HG02885 (cell line): Measurements from ENCODE around the gene FSTL5.
"Not testable (repeated sequence)": the region's sequence is repeated elsewhere in the genome, so short reads cannot be mapped to it uniquely, and the experiment has no call there.

ENCODE experiments used
- ATAC-seq: cut with Tn5 transposase; IDR thresholded peaks from one replicate; pipeline ENCODE4 v1.9.1; 2021; ENCODE audit warnings: mild to moderate bottlenecking; ENCODE audit not compliant: unreplicated experiment, poor library complexity

The FSTL5 gene

DNA sequence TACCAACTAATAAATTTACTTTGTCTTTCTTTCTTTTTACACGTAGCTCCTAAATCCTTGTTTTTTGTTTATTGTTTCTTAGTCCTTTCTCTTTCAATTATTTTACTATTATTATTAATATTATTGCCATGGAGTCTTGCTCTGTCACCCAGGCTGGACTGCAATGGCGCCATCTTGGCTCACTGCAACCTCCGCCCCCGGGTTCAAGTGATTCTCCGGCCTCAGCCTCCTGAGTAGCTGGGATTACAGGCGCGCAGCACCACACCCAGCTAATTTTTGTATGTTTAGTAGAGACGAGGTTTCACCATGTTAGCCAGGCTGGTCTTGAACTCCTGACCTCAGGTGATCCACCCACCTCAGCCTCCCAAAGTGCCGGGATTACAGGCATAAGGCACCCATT is 405.4 kb downstream of the FSTL5 start:
- not testable (repeated sequence) for ATAC-seq

DNA sequence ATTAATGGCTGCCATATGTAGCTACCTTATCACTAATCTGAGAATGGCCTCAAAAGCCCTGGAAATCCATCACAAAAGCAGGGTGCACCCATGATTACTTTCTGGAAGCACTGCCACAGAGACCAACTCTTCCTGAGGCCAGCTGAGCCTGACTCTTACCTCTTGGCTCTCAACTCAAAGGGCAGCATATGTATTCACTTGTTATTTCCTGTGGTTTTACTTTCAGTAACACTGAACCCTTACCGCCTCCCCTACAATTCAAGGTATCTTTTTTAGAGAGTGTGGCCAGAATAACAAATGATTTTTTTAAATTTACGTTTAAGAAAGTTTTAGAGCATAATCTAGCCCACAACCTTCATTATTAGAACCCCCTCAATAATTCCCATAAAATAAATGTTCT is 434.9 kb downstream of the FSTL5 start:
- ATAC-seq, result no peak

DNA sequence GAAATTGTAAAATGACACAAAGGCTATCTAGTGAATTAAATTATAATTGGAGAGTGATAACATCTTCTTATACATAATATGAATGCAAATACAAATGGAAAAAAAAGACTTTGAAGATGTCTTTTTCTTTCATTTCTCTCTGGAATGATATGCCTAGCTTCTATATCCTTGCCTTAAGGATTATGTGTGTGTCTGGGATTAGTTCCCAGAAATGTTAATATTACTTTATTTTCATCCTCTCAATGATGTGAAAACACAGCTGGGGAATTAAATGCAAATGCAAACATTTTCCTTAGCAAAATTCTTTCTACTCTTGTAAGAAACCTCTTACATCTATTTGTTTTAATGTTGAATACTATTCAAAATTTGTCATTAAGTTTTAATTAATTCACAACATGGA is 441.9 kb downstream of the FSTL5 start:
- ATAC-seq, result no peak

GRCh38 chr4:161717084-161717483 is 446.7 kb downstream of the FSTL5 start:
- no peak for ATAC-seq

- ATAC-seq, result no peak
Measured at GRCh38 chr4:161714931-161715330, 448.9 kb downstream of the FSTL5 start.

DNA sequence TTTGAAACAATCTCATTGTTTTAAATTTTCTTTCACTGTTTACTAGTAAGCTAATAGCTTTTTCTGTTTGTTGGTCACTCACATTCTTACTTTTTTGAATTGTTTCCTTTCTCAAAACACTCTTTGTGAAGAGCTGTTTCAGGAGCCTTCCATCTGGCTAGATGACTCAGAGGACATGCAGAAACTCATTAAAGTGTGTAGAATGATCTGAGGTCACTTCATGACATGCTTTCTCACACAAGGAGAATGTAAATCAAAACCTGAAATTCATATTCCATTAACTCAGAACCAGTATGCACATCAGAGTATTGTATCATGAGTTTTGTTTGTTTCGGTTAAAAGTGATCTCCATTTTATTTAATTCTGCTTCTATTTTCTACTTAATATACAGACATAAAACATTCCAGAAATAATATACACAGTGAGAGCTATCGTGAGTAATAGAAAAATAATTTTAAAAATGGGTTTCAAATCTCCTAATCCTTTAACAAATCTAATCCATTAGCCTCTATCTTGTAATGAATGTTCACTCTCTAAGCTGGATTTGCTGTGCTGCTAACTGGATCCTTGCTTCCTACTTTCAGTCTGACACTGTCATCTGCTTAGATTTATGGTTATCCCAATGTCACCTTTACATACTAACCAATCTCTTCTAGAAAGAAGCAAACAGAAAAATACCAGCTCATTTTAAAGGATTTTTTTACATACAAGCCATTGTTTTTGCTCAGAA is 449.6 kb downstream of the FSTL5 start:
- no peak for ATAC-seq

GRCh38 chr4:161704653-161705052 is 459.1 kb downstream of the FSTL5 start:
- no peak for ATAC-seq

DNA sequence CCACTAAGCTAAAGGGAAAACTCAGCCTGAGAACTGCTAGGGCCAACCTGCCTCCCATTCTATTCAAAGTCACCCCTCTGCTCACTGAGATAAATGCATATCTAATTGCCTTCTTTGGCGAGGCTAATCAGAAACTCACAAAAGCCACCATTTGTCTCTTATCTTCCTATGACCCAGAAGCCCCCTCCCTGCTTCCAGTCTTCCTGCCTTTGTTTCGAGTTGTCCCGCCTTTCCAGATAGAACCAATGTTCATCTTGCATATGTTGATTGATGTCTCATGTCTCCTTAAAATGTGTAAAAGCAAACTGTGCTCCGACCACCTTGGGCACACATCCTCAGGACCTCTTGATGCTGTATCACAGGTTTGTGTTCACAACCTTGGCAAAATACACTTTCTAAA is 459.8 kb downstream of the FSTL5 start:
- no peak for ATAC-seq

GRCh38 chr4:161702287-161702686 is 461.5 kb downstream of the FSTL5 start:
- ATAC-seq, result no peak

DNA sequence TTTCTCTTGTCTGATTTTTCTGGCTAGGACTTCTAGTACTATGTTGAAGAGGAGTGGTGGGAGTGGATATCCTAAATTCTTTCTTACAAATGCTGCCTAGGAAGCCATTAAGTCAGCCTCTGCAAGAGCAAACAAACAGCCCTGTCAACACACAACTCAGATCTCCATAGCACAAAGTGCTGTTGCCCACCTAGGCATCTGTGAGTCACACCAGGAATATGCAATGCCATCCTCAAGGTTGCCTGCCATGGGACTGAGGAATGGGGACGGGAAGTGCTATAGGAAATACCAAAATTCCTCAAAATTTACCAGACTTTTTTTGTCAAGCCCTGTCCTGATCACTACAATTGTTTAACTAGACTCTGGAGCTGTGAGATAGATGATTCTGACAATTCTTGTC is 466.9 kb downstream of the FSTL5 start:
- no peak for ATAC-seq

DNA sequence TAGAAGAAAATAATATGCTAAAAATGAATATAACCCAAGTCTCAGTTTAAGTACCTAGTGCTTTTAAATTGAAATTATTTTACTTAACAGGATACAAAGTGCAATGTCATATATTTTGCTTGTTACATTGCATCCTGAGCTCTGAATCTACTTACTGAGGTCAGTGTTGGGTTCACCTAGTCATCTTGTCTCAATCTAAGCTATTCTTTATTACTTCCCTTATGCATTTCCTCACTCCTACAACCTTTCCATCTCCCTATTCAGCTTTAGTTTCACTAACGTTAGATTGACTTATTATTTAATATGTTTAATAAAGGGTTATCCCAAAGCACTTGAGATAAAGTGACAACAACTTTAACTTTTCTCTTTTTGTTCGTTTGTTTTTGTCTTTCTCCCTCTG is 483.7 kb downstream of the FSTL5 start:
- ATAC-seq, result no peak

GRCh38 chr4:161664740-161665139 is 499.1 kb downstream of the FSTL5 start:
- no peak for ATAC-seq

GRCh38 chr4:161663844-161664243 is 500.0 kb downstream of the FSTL5 start:
- ATAC-seq, result no peak

DNA sequence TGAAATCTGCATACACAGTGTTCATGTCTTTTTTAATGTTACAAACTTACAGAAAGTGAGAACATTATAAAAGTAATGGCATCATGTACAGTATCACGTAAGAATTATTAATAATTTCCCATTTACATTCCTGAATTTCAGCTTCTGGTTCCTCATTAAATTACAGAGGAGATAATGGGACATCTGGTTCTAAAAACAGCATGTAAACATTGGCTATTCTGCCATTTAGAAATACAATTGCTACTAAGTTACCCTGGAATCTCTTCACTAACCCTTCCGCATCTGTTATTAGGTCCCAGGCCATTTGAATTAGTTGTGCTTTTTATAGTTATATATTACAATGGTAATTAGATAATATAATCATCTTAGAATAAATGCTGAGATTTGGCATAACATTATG is 505.1 kb downstream of the FSTL5 start:
- ATAC-seq, result no peak

GRCh38 chr4:161657616-161658015 is 506.2 kb downstream of the FSTL5 start:
- ATAC-seq, result no peak

DNA sequence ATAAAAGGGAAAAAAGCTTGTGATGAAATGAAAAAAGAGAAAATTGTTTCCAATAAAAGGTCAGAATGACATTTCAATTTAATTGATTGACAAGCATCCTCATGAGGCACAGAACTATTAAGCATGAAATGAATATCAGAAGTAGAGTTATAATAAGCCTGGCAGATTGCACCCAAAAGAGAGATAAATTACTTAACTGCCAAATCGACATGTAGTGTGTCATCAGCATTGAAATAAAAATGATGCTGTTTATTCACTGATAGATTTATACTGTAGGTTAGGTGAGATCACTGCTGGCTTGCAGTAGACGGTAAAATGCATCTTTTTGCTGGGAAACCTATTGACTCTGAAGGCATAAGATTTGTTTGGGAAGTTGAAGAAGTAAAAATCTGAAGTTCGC is 507.2 kb downstream of the FSTL5 start:
- ATAC-seq, result no peak

GRCh38 chr4:161655148-161655547 is 508.7 kb downstream of the FSTL5 start:
- ATAC-seq, result no peak

GRCh38 chr4:161653697-161654096 is 510.1 kb downstream of the FSTL5 start:
- no peak for ATAC-seq

GRCh38 chr4:161651586-161651985 is 512.2 kb downstream of the FSTL5 start:
- no peak for ATAC-seq

DNA sequence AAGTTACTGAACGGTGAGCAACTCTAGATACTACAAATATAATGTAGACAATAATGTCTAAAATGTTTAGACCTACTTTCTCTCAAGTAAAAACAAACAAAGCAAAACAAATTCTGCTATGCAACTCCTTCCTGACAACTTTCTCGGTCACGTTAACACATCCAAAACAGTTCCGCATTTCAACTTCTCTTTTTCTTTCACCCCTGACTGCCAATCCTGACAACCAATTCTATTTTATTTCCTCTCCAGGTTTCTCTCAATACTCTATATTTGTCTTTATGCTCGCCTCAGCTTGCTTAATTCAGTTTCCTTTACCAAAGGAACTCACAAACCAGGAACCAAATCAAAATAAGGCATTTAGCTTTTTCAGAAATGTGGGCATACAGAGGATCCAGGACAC is 513.0 kb downstream of the FSTL5 start:
- peak; percentile 63 for ATAC-seq

GRCh38 chr4:161647757-161648156 is 516.0 kb downstream of the FSTL5 start:
- ATAC-seq, result no peak

GRCh38 chr4:161642708-161643107 is 521.1 kb downstream of the FSTL5 start:
- ATAC-seq, result no peak
